Ammon's horn (tissue), 1 donor: ENCODE data around the gene LRCOL1.
A peak's percentile ranks its signal among the peaks of the same experiment; 100 is the strongest.

Experiments
- DNase-seq: peaks from one replicate; pipeline ENCODE4 v3.0.0-alpha.2; 2016; ENCODE audit warnings: low spot score

The LRCOL1 gene

GRCh38 chr12:132563911-132564310, 46.5 kb downstream of the LRCOL1 start:
- DNase-seq: no peak

- DNase-seq: no peak
These were observed 47.8 kb downstream of the LRCOL1 start for GRCh38 chr12:132562489-132563021.

- no peak for DNase-seq
These were observed 48.8 kb downstream of the LRCOL1 start for GRCh38 chr12:132561427-132562156.

GRCh38 chr12:132560614-132561426, 49.6 kb downstream of the LRCOL1 start:
- no peak for DNase-seq

- DNase-seq: no peak
These were observed 50.1 kb downstream of the LRCOL1 start for GRCh38 chr12:132560364-132560613.

GRCh38 chr12:132559652-132560363, 50.6 kb downstream of the LRCOL1 start:
- peak; percentile 45 for DNase-seq

GRCh38 chr12:132558861-132559623, 51.3 kb downstream of the LRCOL1 start:
- no peak for DNase-seq

- DNase-seq: no peak
These were observed 52.1 kb downstream of the LRCOL1 start for GRCh38 chr12:132558042-132558856.

GRCh38 chr12:132557291-132558015, 52.9 kb downstream of the LRCOL1 start:
- no peak for DNase-seq

GRCh38 chr12:132556801-132557200, 53.6 kb downstream of the LRCOL1 start:
- DNase-seq: no peak

- DNase-seq: no peak
These were observed 54.2 kb downstream of the LRCOL1 start for GRCh38 chr12:132556216-132556615.

GRCh38 chr12:132555686-132556085, 54.7 kb downstream of the LRCOL1 start:
- no peak for DNase-seq

GRCh38 chr12:132554845-132555630, 55.3 kb downstream of the LRCOL1 start:
- DNase-seq: no peak
